ENCODE results near the gene OR2C1. TPM values are rescaled to one million over a fixed set of nuclear protein-coding genes. Genes with fewer than 3 reads are reported as not detected.

Gene OR2C1
- total RNA-seq, 1 donor from 2014 or later, result 0.74 TPM

DNA sequence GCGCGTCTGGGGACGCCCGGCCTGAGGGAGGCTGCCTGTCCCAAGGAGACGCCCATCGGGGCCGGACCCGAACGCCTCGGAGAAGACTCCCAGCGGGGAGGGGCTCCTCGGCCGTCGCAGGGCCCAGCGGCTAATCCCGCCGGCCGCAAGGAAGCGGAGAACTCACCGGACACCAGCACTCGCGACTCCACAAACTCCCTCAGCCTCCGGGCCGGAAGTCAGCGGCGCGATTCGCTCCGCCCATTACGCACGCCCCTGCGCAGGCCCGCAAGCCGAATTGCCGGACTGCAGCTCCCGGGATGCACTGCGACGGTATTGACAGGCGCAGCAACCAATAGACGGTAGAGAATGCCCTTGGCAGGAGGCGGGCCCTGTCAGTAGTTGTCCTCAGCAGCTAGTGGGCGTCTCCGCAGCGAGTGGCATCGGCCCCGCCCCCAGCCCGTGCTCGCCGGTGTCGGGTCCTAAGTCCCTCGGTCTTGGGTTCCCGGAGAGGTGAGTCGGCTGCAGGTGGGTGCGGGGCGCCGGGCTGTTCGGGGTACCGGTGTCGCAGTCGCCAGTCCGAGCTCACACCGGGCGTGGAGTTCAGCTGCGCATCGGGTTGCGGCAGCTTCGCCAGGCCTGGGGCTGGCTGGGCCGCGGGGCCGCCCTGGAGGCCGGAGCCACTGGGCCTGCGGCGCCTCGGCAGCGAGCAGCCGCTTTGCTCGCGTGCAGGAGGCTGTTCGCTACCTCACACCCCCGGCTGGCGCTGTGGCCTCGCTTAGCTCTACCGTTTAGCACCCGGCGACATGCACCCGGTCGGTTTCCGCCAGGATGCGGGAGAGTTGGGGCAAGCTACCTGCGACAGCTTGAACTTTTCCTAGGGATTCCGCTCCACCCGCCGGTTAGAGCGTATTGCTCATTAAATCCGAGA, 45.3 kb downstream of the OR2C1 start, which contains the start of the genes ZNF174 and ZSCAN32:
TSS of gene ZNF174 (plus strand) at position 437 of the 910 bp plus-strand sequence. CDS start 790 bp downstream, outside the sequence.
TSS of gene ZSCAN32 (minus strand) at position 226 of the 910 bp plus-strand sequence. CDS start 3,447 bp downstream, outside the sequence.
- peak; percentile 99 for DNase-seq (ENCODE audit: extremely low spot score in 2 of 2)
- no peaks in the 10 kb centered on the region for H3K27me3 ChIP-seq
- TF ChIP-seq POLR2A (IDR thresholded peaks at IDR 0.05) (peak in 1 of 2 donors; percentile 30), POLR2AphosphoS5 (IDR thresholded peaks at IDR 0.05; ENCODE audit: insufficient read depth in 1 of 2, low read depth in 1 of 2) (peak; percentile 86 to 98)
- TF ChIP-seq, protein P1, sequence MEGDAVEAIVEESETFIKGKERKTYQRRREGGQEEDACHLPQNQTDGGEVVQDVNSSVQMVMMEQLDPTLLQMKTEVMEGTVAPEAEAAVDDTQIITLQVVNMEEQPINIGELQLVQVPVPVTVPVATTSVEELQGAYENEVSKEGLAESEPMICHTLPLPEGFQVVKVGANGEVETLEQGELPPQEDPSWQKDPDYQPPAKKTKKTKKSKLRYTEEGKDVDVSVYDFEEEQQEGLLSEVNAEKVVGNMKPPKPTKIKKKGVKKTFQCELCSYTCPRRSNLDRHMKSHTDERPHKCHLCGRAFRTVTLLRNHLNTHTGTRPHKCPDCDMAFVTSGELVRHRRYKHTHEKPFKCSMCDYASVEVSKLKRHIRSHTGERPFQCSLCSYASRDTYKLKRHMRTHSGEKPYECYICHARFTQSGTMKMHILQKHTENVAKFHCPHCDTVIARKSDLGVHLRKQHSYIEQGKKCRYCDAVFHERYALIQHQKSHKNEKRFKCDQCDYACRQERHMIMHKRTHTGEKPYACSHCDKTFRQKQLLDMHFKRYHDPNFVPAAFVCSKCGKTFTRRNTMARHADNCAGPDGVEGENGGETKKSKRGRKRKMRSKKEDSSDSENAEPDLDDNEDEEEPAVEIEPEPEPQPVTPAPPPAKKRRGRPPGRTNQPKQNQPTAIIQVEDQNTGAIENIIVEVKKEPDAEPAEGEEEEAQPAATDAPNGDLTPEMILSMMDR (IDR thresholded peaks at IDR 0.05), result no peak
- peaks cover 12% of the 10 kb centered on the region for H3K9me3 ChIP-seq
- H3K4me1 ChIP-seq, result peaks cover 34% of the 10 kb centered on the region
- peaks cover 0 to 56% of the 10 kb centered on the region in 2 donors for H3K36me3 ChIP-seq
- peak within 1 kb of the TSS; percentile 70 for H3K27ac ChIP-seq
- H3K4me3 ChIP-seq, result peak within 1 kb of the TSS; percentile 72 to 98
- intact Hi-C loops (cut with DNase I), result no loop called here

GRCh38 chr16:3401719-3402397, 46.2 kb downstream of the OR2C1 start:
- peaks cover 0 to 56% of the 10 kb centered on the region in 2 donors for H3K36me3 ChIP-seq
- no peaks in the 10 kb centered on the region for H3K27me3 ChIP-seq
- peak overlapping the region; percentile 70 for H3K27ac ChIP-seq
- H3K4me3 ChIP-seq, result peak overlapping the region; percentile 72 to 98
- TF ChIP-seq POLR2AphosphoS5 (IDR thresholded peaks at IDR 0.05; ENCODE audit: insufficient read depth in 1 of 2, low read depth in 1 of 2), result no peak
- no peak for TF ChIP-seq POLR2A (IDR thresholded peaks at IDR 0.05)
- TF ChIP-seq, protein P1 (IDR thresholded peaks at IDR 0.05), result no peak
- peaks cover 21% of the 10 kb centered on the region for H3K9me3 ChIP-seq
- peaks cover 34% of the 10 kb centered on the region for H3K4me1 ChIP-seq
- intact Hi-C loops (cut with DNase I), result no loop called here
- no peak for DNase-seq (ENCODE audit: extremely low spot score in 2 of 2)

Other genes with a start within 250 kb of the OR2C1 start
- gene ZNF205, start 243.3 kb upstream of the OR2C1 start, total RNA-seq, result 14.2 TPM
- gene ZNF213, start 220.9 kb upstream of the OR2C1 start, total RNA-seq, result 7.6 TPM
- gene OR1F1, start 167.7 kb upstream of the OR2C1 start, total RNA-seq, result not detected
- 5.2 TPM for gene ZNF200, start 120.7 kb upstream of the OR2C1 start, total RNA-seq
- gene MEFV, start 99.3 kb upstream of the OR2C1 start, total RNA-seq, result 1.5 TPM
- 29.7 TPM for gene ZNF263, start 72.4 kb upstream of the OR2C1 start, total RNA-seq
- 2.2 TPM for gene TIGD7, start 50.5 kb upstream of the OR2C1 start, total RNA-seq
- gene ZNF75A, start 50.4 kb upstream of the OR2C1 start, total RNA-seq, result 24.6 TPM
- 19.6 TPM for gene ZSCAN32, start 45.1 kb downstream of the OR2C1 start, total RNA-seq
- gene ZNF174, start 45.3 kb downstream of the OR2C1 start, total RNA-seq, result 14.0 TPM
- 2.0 TPM for gene ZNF597, start 87.6 kb downstream of the OR2C1 start, total RNA-seq
- 58.4 TPM for gene NAA60, start 87.8 kb downstream of the OR2C1 start, total RNA-seq
- not detected for gene C16orf90, start 139.6 kb downstream of the OR2C1 start, total RNA-seq
- gene CLUAP1, start 145.1 kb downstream of the OR2C1 start, total RNA-seq, result 22.8 TPM
- 12.5 TPM for gene NLRC3, start 221.5 kb downstream of the OR2C1 start, total RNA-seq